RWPE1 (cell line): Measurements from ENCODE around the gene ATXN1.
A peak's percentile ranks its signal among the peaks of the same experiment; 100 is the strongest.

Source experiments
- CTCF ChIA-PET: fragments of 350-600 bp; sonication (Branson Sonifier 250); formaldehyde crosslinking; extraction: SDS; loops from one replicate; lab custom pipeline; 2021; lab: Yijun Ruan, JAX
- POLR2A ChIA-PET: fragments of 400-600 bp; formaldehyde crosslinking; extraction: SDS; loops from one replicate; lab custom pipeline; 2020; ENCODE audit warnings: antibody characterized with exemption; ENCODE audit not compliant: low non-redundant PET; lab: Yijun Ruan, JAX
- DNase-seq: peaks from one replicate; pipeline ENCODE4 v3.0.0; 2012; ENCODE audit warnings: low spot score
- H3K27ac ChIP-seq: fragments of 450-650 bp; 2 replicates; pipeline ENCODE4 v1.5.1; 2017
- CTCF ChIP-seq: fragments of 450-650 bp; conservative IDR thresholded peaks from 2 replicates; pipeline ENCODE4 v1.5.1; 2017; ENCODE audit warnings: low read depth, mild to moderate bottlenecking

The ATXN1 gene

GRCh38 chr6:16324184-16324583 is 437.1 kb downstream of the ATXN1 start:
- no peak for DNase-seq
- CTCF ChIA-PET = interaction anchor here (0.7 kb wide), 1 partner anchor 56 kb away, joined by 3 read pairs; no protein-coding TSS in a partner anchor
- TF ChIP-seq CTCF = no peak
- POLR2A ChIA-PET = no interaction called here
- H3K27ac ChIP-seq = no peak overlapping the region

GRCh38 chr6:16322666-16323312 is 438.5 kb downstream of the ATXN1 start:
- CTCF ChIA-PET = interaction anchor here (0.6 kb wide), 1 partner anchor 883 kb away, joined by 3 read pairs; no protein-coding TSS in a partner anchor
- peak; percentile 37 for DNase-seq
- POLR2A ChIA-PET = interaction anchor here (0.6 kb wide), 1 partner anchor 444 kb away, joined by 3 read pairs; no protein-coding TSS in a partner anchor
- H3K27ac ChIP-seq = peak overlapping the region; percentile 64
- TF ChIP-seq CTCF = no peak

GRCh38 chr6:16321826-16322225 is 439.4 kb downstream of the ATXN1 start:
- DNase-seq = no peak
- TF ChIP-seq CTCF = no peak
- H3K27ac ChIP-seq = no peak overlapping the region
- ChIA-PET POLR2A (no interaction called here), CTCF (interaction anchor here (0.5 to 1.5 kb wide), 3 partner anchors 10 to 1062 kb away, joined by 3 to 4 read pairs (median 4); no protein-coding TSS in a partner anchor)

GRCh38 chr6:16321341-16321710 is 439.9 kb downstream of the ATXN1 start:
- H3K27ac ChIP-seq = peak overlapping the region; percentile 72
- no peak for TF ChIP-seq CTCF
- ChIA-PET CTCF (interaction anchor here (0.5 to 1.5 kb wide), 3 partner anchors 11 to 440 kb away, joined by 4 to 5 read pairs (median 4); no protein-coding TSS in a partner anchor), POLR2A (no interaction called here)
- DNase-seq = no peak

- DNase-seq = no peak
- CTCF ChIA-PET = interaction anchor here (0.6 to 1.5 kb wide), 2 partner anchors 89 to 440 kb away, joined by 4 to 5 read pairs; no protein-coding TSS in a partner anchor
- POLR2A ChIA-PET = no interaction called here
- no peak for TF ChIP-seq CTCF
- peak overlapping the region; percentile 72 for H3K27ac ChIP-seq
Observed at GRCh38 chr6:16320533-16321340, 440.5 kb downstream of the ATXN1 start.

GRCh38 chr6:16319813-16320532 is 441.3 kb downstream of the ATXN1 start:
- POLR2A ChIA-PET = no interaction called here
- CTCF ChIA-PET = no interaction called here
- H3K27ac ChIP-seq = peak overlapping the region; percentile 72
- DNase-seq = peak; percentile 74
- no peak for TF ChIP-seq CTCF
